GM12878 (cell line): ENCODE data around the gene DNAAF5.

ENCODE experiments used
- BCL3 ChIP-seq: IDR thresholded peaks from 2 replicates; pipeline ENCODE4 v1.6.1; 2011; ENCODE audit warnings: borderline replicate concordance, low read depth, mild to moderate bottlenecking, moderate library complexity, low read length; ENCODE audit not compliant: insufficient read depth, poor library complexity, severe bottlenecking
- NBN ChIP-seq: fragments of 450-650 bp; IDR thresholded peaks from 2 replicates; pipeline ENCODE4 v1.6.1; 2016
- NKRF ChIP-seq: fragments of 450-650 bp; conservative IDR thresholded peaks from 2 replicates; pipeline ENCODE4 v1.6.1; 2017; ENCODE audit warnings: mild to moderate bottlenecking, moderate library complexity
- POLR2A ChIP-seq: IDR thresholded peaks from 2 replicates; pipeline ENCODE4 v1.6.1; 2011; ENCODE audit warnings: low read depth, mild to moderate bottlenecking, low read length
- POLR2AphosphoS5 ChIP-seq: IDR thresholded peaks from 2 replicates; pipeline ENCODE4 v1.6.1; 2011; ENCODE audit warnings: mild to moderate bottlenecking, low read length, inconsistent platforms
- RB1 ChIP-seq: fragments of 450-650 bp; formaldehyde crosslinking; IDR thresholded peaks from 2 replicates; pipeline ENCODE4 v1.6.1; 2017; ENCODE audit warnings: mild to moderate bottlenecking, borderline replicate concordance
- SIN3A ChIP-seq: IDR thresholded peaks from 2 replicates; pipeline ENCODE4 v1.6.1; 2012; ENCODE audit warnings: low read depth, low read length, improper control_type of control experiment
- SIX5 ChIP-seq: IDR thresholded peaks from 2 replicates; pipeline ENCODE4 v1.6.1; 2011; ENCODE audit warnings: mild to moderate bottlenecking, low read depth, low read length, moderate library complexity; ENCODE audit not compliant: severe bottlenecking
- YY1 ChIP-seq: IDR thresholded peaks from 2 replicates; pipeline ENCODE4 v1.6.1; 2011; ENCODE audit warnings: low read depth, mild to moderate bottlenecking, low read length

- TF ChIP-seq RB1 (no peak), POLR2AphosphoS5 (no peak), SIN3A (no peak), NKRF (no peak), BCL3 (no peak), POLR2A (no peak), SIX5 (no peak), NBN (no peak), YY1 (no peak)
These were observed 2.9 kb downstream of the DNAAF5 start for GRCh38 chr7:729140-730000.
